Measurements from ENCODE around the gene GHDC. TPM values are rescaled to one million over a fixed set of nuclear protein-coding genes. Genes with fewer than 3 reads are reported as not detected.
"Not testable (repeated sequence)": the region's sequence is repeated elsewhere in the genome, so short reads cannot be mapped to it uniquely, and the experiment has no call there.

Gene GHDC, protein sequence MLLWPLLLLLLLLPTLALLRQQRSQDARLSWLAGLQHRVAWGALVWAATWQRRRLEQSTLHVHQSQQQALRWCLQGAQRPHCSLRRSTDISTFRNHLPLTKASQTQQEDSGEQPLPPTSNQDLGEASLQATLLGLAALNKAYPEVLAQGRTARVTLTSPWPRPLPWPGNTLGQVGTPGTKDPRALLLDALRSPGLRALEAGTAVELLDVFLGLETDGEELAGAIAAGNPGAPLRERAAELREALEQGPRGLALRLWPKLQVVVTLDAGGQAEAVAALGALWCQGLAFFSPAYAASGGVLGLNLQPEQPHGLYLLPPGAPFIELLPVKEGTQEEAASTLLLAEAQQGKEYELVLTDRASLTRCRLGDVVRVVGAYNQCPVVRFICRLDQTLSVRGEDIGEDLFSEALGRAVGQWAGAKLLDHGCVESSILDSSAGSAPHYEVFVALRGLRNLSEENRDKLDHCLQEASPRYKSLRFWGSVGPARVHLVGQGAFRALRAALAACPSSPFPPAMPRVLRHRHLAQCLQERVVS
- total RNA-seq, result 100 to 1,000 TPM in 1 of 2 donors, 10 to 100 TPM in 1; 45.3 to 106 TPM

DNA sequence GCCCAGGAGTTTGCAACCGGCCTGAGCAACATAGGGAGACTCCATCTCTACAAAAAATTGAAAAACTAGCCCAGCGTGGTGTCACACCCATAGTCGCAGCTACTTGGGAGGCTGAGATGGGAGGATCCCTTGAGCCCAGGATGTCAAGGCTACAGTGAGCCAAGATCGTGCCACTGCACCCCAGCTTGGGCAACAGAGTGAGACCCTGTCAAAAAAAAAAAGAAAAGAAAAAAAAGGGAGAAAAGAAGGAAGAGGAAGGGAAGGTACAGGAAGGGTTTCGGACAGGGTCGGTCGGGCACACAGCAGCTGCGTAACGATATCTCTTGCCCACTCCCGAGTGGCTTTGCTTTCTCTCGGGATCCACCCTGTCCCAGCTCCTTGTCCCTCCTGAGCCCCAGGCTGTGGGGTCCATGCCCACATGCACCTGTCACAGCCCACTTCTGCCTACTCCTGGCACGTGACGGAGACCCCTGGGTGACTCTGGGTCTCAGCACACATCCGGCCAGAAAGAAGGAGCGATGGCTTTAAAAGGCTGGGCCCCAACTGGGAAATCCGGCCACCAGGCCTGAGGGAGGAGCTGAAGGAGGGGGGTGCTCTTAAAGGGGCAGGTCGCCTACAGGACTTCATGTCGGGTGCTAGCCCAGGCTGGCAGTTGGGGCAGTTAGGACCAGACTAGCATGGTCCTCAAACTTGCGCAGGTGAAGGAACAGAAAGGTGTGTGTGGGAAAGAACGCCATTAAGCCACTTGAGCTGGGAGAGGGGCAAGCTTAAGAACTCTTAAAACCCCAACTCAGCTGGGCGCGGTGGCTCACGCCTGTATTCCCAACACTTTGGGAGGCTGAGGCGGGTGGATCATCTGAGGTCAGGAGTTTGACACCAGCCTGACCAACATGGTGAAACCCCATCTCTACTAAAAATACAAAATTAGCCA lies at the start of gene GHDC:
Gene GHDC, minus strand, starts transcription at position 526 of the 931 bp plus-strand sequence. CDS start 913 bp downstream, outside the sequence.
- H3K27ac ChIP-seq, result peak within 1 kb of the TSS; percentile 67 to 79
- no peaks in the 10 kb centered on the region for H3K9me3 ChIP-seq
- no peaks in the 10 kb centered on the region for H3K4me1 ChIP-seq (replicated peaks)
- H3K27me3 ChIP-seq (replicated peaks; ENCODE audit: insufficient read depth), result no peaks in the 10 kb centered on the region
- TF ChIP-seq POLR2A (IDR thresholded peaks at IDR 0.05) (peak; percentile 19), POLR2AphosphoS5 (IDR thresholded peaks at IDR 0.05) (peak; percentile 92)
- TF ChIP-seq, protein P1, sequence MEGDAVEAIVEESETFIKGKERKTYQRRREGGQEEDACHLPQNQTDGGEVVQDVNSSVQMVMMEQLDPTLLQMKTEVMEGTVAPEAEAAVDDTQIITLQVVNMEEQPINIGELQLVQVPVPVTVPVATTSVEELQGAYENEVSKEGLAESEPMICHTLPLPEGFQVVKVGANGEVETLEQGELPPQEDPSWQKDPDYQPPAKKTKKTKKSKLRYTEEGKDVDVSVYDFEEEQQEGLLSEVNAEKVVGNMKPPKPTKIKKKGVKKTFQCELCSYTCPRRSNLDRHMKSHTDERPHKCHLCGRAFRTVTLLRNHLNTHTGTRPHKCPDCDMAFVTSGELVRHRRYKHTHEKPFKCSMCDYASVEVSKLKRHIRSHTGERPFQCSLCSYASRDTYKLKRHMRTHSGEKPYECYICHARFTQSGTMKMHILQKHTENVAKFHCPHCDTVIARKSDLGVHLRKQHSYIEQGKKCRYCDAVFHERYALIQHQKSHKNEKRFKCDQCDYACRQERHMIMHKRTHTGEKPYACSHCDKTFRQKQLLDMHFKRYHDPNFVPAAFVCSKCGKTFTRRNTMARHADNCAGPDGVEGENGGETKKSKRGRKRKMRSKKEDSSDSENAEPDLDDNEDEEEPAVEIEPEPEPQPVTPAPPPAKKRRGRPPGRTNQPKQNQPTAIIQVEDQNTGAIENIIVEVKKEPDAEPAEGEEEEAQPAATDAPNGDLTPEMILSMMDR (IDR thresholded peaks at IDR 0.05), result peak in 2 of 4 experiments; percentile 24 to 38
- H3K4me3 ChIP-seq, result peak within 1 kb of the TSS; percentile 50 to 77
- no peaks in the 10 kb centered on the region for H3K36me3 ChIP-seq
- intact Hi-C loops (cut with DNase I), result no loop called here
- WGBS, result 23% methylated on average over 24 of the region's 24 CpGs
- peak; percentile 84 for DNase-seq (ENCODE audit: low spot score)

DNA sequence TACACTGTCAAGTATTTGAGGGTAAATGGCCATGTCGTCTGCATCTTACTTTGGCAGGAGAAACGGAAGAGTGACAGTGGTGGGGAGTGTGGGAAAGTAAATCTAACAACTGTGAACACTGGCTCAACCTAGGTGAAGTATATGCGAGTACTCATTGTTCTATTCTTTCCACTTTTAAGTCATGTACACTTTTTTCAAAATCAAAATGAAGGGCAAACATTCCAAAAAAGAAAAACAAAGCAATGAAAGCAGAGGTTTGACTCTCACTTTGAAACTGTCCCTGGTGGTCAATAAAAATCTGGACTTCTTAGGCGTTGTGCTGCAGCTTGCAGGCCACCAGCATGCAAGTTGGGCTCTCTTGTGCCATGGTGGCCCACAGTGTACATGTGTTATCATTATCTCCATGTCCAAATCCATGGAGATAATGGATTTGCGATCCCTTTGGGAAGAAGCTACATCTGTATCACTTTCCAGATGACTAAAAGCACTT lies 49.2 kb upstream of the GHDC start:
- H3K4me3 ChIP-seq, result no peak overlapping the region
- intact Hi-C loops (cut with DNase I), result no loop called here
- H3K27ac ChIP-seq, result no peak overlapping the region
- TF ChIP-seq, protein P1 (IDR thresholded peaks at IDR 0.05), result no peak
- no peak for TF ChIP-seq POLR2AphosphoS5 (IDR thresholded peaks at IDR 0.05)
- TF ChIP-seq POLR2A (IDR thresholded peaks at IDR 0.05), result no peak
- H3K36me3 ChIP-seq, result no peaks in the 10 kb centered on the region
- H3K4me1 ChIP-seq (replicated peaks), result no peaks in the 10 kb centered on the region
- H3K27me3 ChIP-seq (replicated peaks; ENCODE audit: insufficient read depth), result no peaks in the 10 kb centered on the region
- 55% methylated on average over 5 of the region's 5 CpGs for WGBS
- no peaks in the 10 kb centered on the region for H3K9me3 ChIP-seq
- no peak for DNase-seq (ENCODE audit: low spot score)

DNA sequence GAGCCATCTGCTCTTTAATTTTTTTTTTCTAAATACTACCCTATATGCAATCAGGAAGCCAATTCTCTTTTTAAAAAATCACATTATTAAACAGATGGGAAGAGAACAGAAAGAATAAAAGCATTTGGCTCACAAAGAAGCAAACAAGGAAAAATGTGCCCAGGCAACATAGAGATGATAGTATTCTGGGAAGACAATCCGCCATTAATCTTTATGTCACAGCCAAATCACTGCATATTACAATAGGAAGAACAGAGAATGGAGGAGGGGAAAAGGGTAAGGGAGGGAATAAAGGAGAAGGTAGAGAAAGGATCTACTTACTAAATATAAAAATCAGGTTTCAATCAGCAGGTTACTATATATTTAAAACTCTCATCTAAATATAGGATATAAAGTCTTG lies 47.6 kb upstream of the GHDC start:
- TF ChIP-seq POLR2A (IDR thresholded peaks at IDR 0.05), result no peak
- TF ChIP-seq, protein P1 (IDR thresholded peaks at IDR 0.05), result no peak
- H3K36me3 ChIP-seq, result no peaks in the 10 kb centered on the region
- WGBS, result 61% methylated on average over 1 of the region's 1 CpG
- H3K4me1 ChIP-seq (replicated peaks), result no peaks in the 10 kb centered on the region
- intact Hi-C loops (cut with DNase I), result no loop called here
- H3K9me3 ChIP-seq, result no peaks in the 10 kb centered on the region
- no peak for DNase-seq (ENCODE audit: low spot score)
- H3K27ac ChIP-seq, result no peak overlapping the region
- no peaks in the 10 kb centered on the region for H3K27me3 ChIP-seq (replicated peaks; ENCODE audit: insufficient read depth)
- H3K4me3 ChIP-seq, result no peak overlapping the region

DNA sequence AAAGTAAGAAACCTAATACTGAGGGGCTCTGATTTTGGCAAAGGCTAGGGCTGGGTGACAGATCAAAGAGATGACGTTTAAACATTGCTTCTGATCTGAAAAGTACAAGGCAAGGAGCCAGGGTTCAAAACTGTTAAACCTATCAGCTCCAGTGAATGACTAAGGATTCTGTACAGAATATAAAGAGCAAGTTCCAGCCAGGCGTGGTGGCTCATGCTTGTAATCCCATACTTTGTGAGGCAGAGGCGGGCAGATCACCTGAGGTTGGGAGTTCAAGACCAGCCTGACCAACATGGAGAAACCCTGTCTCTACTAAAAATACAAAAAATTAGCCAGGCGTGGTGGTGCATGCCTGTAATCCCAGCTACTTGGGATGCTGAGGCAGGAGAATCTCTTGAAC lies 46.6 kb upstream of the GHDC start:
- H3K36me3 ChIP-seq; intact Hi-C loops (cut with DNase I); H3K27ac ChIP-seq; H3K9me3 ChIP-seq; H3K4me1 ChIP-seq (replicated peaks); H3K27me3 ChIP-seq (replicated peaks; ENCODE audit: insufficient read depth); H3K4me3 ChIP-seq; DNase-seq (ENCODE audit: low spot score): not testable (repeated sequence)
- WGBS, result 63% methylated on average over 4 of the region's 4 CpGs

DNA sequence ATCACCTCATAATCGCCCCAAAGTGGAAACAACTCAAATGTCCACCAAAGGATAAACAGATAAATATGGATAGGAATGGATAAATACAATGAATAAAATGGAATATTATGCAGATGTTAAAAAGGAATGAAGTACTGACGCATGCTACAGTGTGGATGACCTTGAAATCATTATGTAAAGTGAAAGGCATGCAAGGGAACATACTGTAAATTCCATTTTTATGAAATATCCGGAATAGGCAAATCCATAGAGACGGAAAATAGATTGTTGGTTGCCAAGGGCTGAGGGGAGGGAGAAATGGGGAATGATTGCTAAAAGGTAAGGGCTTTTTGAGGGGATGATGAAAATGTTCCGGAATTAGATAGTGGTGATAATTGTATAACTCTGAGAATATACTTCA lies 45.9 kb upstream of the GHDC start:
- TF ChIP-seq, protein P1 (IDR thresholded peaks at IDR 0.05), result no peak
- no peak for TF ChIP-seq POLR2AphosphoS5 (IDR thresholded peaks at IDR 0.05)
- TF ChIP-seq POLR2A (IDR thresholded peaks at IDR 0.05), result no peak
- H3K27me3 ChIP-seq (replicated peaks; ENCODE audit: insufficient read depth), result no peaks in the 10 kb centered on the region
- no peak overlapping the region for H3K27ac ChIP-seq
- no peaks in the 10 kb centered on the region for H3K9me3 ChIP-seq
- H3K36me3 ChIP-seq, result no peaks in the 10 kb centered on the region
- 82% methylated on average over 5 of the region's 5 CpGs for WGBS
- intact Hi-C loops (cut with DNase I), result no loop called here
- no peak for DNase-seq (ENCODE audit: low spot score)
- H3K4me1 ChIP-seq (replicated peaks), result no peaks in the 10 kb centered on the region
- H3K4me3 ChIP-seq, result no peak overlapping the region

DNA sequence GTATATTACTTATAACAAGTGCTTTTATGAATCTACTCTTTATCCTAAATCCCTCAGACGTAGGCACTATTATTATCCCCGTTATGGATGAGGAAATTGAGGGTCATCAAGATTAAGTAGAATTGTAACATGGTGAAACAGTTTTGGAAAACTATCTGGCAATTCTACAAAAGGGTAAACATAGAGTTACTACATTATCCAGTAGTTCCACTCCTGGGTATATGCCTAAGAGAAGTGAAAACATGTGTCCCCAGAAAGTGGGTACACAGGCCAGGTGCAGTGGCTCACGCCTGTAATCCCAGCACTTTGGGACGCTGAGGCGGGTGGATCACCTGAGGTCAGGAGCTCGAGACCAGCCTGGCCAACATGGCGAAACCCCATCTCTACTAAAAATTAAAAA lies 45.3 kb upstream of the GHDC start:
- DNase-seq (ENCODE audit: low spot score); H3K9me3 ChIP-seq; H3K27me3 ChIP-seq (replicated peaks; ENCODE audit: insufficient read depth); H3K4me1 ChIP-seq (replicated peaks); H3K4me3 ChIP-seq; intact Hi-C loops (cut with DNase I); H3K27ac ChIP-seq; H3K36me3 ChIP-seq: not testable (repeated sequence)
- WGBS, result 85% methylated on average over 7 of the region's 7 CpGs
